Hematopoietic multipotent progenitor cell treated with erythropoietin and hydrocortisone succinate and interleukin-3 and kit ligand, for 15 days (in vitro differentiated cells): Measurements from ENCODE around the gene TCN2.
"Not testable (repeated sequence)": the region's sequence is repeated elsewhere in the genome, so short reads cannot be mapped to it uniquely, and the experiment has no call there.

Experiments
- DNase-seq: peaks from one replicate; pipeline ENCODE4 v3.0.0-alpha.2; 2015; ENCODE audit warnings: low spot score

Gene TCN2

DNA sequence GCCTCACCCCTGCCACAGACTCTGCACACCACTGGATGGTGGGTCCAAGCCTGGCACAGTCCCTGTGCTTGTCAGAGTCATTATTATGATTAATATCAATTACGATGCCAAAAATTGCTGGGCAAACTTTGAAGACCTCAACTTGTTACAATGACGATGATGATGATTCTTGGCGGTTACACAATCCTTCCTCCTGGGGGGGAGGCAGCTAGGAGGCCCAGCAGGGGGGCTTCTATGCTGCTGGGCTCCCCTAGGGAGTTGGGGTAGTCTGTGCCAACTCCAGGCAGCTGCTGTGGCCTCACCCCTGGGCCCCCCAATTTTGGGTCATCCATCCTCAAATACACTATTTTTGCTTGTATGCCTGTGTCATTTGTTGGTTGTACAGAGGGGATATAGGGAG, 40.6 kb downstream of the TCN2 start:
- DNase-seq = no peak

DNA sequence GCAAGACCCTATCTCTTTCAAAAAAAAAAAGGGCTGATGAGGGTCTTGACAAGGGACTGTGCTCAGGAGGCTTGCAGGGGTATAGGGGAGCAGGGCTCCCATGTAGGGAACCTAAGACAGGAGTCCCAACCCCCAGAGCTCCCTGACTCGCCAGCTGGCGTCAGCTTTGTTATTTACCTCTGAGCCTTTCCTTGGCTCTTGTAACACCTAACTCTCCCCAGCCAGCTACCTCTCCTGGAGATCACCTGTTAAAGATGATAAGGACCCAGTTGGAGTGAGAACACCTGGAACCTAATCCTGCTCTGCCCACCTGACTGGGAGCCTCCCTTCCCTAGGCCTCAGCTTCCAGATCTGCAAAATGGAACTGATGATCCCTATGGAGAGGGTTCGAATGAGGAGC, 41.9 kb downstream of the TCN2 start:
- DNase-seq = no peak

DNA sequence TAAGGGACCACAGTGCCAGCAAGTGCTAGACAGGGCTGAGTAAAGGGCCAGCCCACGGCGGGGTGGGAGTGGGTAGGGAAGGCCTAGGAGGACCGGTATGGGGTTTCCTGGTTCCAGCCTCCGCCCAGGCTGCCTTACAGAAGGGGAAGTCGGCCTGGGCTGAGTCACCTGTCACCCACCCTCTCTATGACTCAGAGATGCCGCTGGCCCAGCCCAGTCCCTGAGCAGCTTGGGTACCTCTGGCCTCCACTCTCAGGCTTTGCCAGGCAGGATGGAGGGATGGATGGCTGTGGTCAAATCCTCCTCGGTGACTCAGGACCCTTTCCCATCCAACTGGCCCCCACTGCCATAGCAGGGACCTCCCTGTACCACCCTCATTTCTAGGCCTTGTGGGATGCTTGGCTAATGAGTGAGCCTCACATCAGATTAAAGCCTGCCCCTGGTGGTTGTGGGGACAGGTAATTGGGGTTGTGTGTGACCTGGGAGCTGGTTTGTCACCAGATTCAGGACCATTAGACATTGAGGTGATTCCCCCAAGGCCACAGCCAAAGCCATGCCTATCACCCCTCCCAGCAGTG, 42.5 kb downstream of the TCN2 start:
- DNase-seq = no peak

DNA sequence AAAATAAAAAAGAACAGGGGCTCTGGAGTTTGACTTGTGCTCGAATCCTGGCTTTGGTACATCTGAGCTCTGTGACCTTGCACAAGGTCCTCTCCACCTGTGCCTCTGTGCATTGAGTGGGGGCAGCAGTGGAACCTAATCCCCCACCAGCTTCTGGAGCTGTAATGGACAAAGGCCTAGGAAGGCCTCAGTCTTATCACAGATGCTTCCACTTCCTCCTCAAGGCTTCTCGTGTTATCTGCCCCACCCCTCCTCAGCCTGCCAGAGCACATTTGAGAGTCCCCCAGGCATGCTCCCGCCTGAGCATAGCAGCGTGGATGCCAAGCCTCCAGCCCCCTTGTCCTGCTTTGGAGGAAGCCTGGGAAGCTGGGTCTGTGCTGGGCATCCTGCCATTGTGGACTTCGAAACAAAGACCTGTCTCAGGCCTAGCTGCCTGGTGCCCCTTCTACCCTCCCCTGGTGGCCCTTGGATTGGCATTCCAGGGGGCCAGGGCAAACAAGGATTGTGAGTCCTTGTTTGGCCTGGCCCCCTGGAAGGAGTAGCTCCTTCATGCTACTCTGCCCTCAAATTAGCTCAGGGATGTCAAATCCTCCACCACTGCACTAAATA, 43.6 kb downstream of the TCN2 start:
- no peak for DNase-seq

- DNase-seq = no peak
Measured at GRCh38 chr22:30652852-30653251, 45.9 kb downstream of the TCN2 start.

- DNase-seq = no peak
Measured at GRCh38 chr22:30654361-30654760, 47.4 kb downstream of the TCN2 start.

DNA sequence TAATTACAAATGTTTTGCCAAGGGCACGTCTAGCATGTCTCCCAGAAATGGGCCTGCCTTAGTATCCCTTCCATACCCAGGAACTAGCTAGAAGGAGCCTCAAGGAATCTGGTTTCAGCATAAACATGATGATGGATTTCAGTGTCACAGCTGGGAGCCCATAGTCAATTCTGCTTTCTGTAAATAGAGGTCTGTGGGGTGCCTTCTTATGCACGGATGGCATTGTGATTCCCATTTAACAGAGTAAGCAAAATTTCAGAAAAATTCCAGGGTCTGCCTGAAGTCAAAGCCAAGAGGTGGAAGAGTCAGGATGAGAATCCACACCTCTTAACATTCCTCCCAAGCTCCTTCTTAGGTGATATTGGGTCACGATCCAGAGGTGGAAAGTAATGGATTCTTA, 48.6 kb downstream of the TCN2 start:
- DNase-seq = no peak

DNA sequence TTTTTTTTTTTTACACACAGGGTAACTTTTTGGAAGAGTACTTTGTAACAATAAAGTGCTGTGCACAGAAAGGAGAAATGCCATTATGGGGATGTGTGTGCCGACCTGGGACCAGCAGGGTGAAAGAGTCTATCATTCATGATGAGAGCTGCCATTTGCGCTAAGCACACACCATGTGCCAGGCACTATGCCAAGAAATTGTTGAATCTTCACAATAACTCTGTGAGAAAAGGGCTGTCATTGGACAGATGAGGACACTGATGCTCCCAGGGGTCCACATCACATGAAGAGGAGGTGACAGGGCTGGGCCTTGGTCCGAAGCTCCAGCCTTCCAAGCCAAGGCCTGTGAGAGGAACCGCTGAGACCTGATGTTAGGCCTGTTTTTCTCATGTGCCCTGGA, 55.1 kb downstream of the TCN2 start:
- no peak for DNase-seq

- DNase-seq = no peak
Measured at GRCh38 chr22:30664798-30665197, 57.8 kb downstream of the TCN2 start.

GRCh38 chr22:30665266-30665665, 58.3 kb downstream of the TCN2 start:
- no peak for DNase-seq

DNA sequence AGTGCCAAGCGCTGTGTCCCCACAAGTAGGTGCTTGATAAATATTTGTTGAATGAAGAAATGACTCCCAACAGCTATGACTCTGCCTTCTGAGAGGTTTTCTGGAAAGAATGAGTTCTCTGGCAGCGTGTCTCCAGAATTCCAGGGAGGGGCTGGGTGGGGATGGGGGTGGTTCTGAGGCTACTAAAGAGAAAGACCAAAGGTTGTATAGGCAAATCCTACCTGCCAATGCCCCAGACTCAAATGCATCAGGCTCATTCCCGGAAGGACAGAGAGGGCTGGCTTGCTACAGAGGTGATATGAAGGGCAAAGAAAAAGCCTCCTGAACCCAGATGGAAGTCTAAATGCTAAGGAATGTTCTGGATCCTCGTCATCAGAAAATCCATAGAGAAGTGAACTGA, 58.8 kb downstream of the TCN2 start:
- no peak for DNase-seq

- DNase-seq = no peak
Measured at GRCh38 chr22:30667107-30667493, 60.1 kb downstream of the TCN2 start.

- peak; percentile 95 for DNase-seq
Measured at GRCh38 chr22:30667494-30668385, 60.8 kb downstream of the TCN2 start, which contains the start of gene DUSP18. Gene DUSP18, minus strand, starts transcription at chr22:30667875. Its CDS starts 3,872 bp downstream, at chr22:30664003.

DNA sequence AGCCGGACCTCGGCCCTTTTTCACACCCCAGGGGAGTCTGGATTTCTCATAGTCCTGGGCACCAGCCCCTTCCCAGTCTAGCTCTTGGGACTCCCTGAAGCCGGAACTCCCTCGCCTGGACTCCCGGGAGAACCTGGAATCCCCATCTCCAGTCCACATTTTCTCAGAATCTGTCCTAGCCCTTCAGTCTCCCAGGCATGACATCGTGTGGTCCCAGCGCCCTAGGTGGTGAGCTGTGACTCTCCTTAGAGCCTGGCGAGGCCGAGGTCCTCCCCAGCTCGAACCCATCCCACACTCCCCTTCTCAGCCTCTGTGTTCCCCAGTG, 61.4 kb downstream of the TCN2 start:
- DNase-seq = no peak

GRCh38 chr22:30671071-30671470, 64.1 kb downstream of the TCN2 start:
- no peak for DNase-seq

DNA sequence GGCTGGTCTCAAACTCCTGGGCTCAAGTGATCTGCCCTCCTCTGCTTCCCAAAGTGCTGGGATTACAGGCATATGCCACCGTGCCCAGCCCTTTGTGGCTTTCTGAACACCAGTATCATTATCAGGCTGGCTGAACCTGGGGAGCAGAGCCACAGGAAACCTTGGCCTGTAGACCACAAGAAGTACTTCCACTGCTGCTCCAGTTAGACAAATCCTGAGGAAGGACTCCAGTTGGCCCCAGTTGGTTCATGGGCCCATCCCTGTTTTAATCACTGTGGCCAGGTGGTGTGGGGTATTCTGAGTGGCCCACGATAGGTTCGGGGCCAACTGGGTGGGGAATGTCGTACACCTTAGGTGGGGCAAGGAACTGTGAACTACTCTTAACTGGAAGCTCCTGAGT, 66.2 kb downstream of the TCN2 start:
- peak; percentile 26 for DNase-seq

DNA sequence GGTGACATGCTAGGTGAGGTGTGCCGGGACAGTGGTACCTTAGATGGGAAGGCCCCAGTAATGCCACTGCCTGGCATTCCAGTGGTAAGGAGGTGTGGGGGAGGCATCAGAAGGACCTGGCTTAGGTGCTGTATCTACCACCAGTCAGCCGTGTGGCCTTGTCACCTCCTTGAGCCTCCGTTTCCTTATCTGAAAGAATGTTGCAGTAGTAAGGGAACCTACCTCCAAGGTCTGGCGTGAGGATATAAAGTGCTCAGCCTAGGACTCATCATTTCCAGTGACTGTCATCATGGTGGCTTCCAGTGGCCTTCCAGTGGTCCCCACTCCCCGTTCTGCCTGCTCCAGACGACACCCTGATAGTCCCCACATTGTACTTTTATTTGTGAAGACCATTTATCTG, 67.5 kb downstream of the TCN2 start:
- no peak for DNase-seq

GRCh38 chr22:30675436-30675835, 68.5 kb downstream of the TCN2 start:
- no peak for DNase-seq

- not testable (repeated sequence) for DNase-seq
Measured at GRCh38 chr22:30676565-30676964, 69.6 kb downstream of the TCN2 start.
